GM18873 (cell line): ENCODE data around the gene MAP3K13.
"Not testable (repeated sequence)": the region's sequence is repeated elsewhere in the genome, so short reads cannot be mapped to it uniquely, and the experiment has no call there.

Source experiments
- ATAC-seq: cut with Tn5 transposase; IDR thresholded peaks from one replicate; pipeline ENCODE4 v1.9.1; 2021; ENCODE audit warnings: mild to moderate bottlenecking, moderate library complexity, moderate number of reproducible peaks; ENCODE audit not compliant: unreplicated experiment, low FRiP score

The MAP3K13 gene

GRCh38 chr3:185439745-185440466 lies 77.0 kb downstream of the MAP3K13 start:
- no peak for ATAC-seq

- ATAC-seq = no peak
Observed at GRCh38 chr3:185442031-185442430, 79.1 kb downstream of the MAP3K13 start.

- ATAC-seq = no peak
Observed at GRCh38 chr3:185444329-185444728, 81.4 kb downstream of the MAP3K13 start.

GRCh38 chr3:185448107-185448506 lies 85.2 kb downstream of the MAP3K13 start:
- no peak for ATAC-seq

GRCh38 chr3:185451432-185451831 lies 88.5 kb downstream of the MAP3K13 start:
- ATAC-seq = not testable (repeated sequence)

GRCh38 chr3:185457376-185457775 lies 94.4 kb downstream of the MAP3K13 start:
- ATAC-seq = no peak

GRCh38 chr3:185460309-185460708 lies 97.4 kb downstream of the MAP3K13 start:
- no peak for ATAC-seq

GRCh38 chr3:185460719-185461350 lies 97.9 kb downstream of the MAP3K13 start:
- ATAC-seq = no peak

GRCh38 chr3:185465471-185465870 lies 102.5 kb downstream of the MAP3K13 start:
- ATAC-seq = no peak

- not testable (repeated sequence) for ATAC-seq
Observed at GRCh38 chr3:185466123-185466522, 103.2 kb downstream of the MAP3K13 start.

- no peak for ATAC-seq
Observed at GRCh38 chr3:185469542-185469941, 106.6 kb downstream of the MAP3K13 start.

- ATAC-seq = no peak
Observed at GRCh38 chr3:185470323-185470722, 107.4 kb downstream of the MAP3K13 start.

- ATAC-seq = no peak
Observed at GRCh38 chr3:185473290-185473815, 110.4 kb downstream of the MAP3K13 start.

GRCh38 chr3:185474922-185475321 lies 112.0 kb downstream of the MAP3K13 start:
- not testable (repeated sequence) for ATAC-seq

- no peak for ATAC-seq
Observed at GRCh38 chr3:185477316-185477715, 114.4 kb downstream of the MAP3K13 start.

GRCh38 chr3:185479373-185479945 lies 116.5 kb downstream of the MAP3K13 start:
- ATAC-seq = no peak

GRCh38 chr3:185484296-185484695 lies 121.4 kb downstream of the MAP3K13 start:
- ATAC-seq = no peak

- ATAC-seq = no peak
Observed at GRCh38 chr3:185486394-185486793, 123.5 kb downstream of the MAP3K13 start.

GRCh38 chr3:185488465-185488864 lies 125.5 kb downstream of the MAP3K13 start:
- ATAC-seq = no peak

GRCh38 chr3:185489462-185489861 lies 126.5 kb downstream of the MAP3K13 start:
- no peak for ATAC-seq

GRCh38 chr3:185490241-185490640 lies 127.3 kb downstream of the MAP3K13 start:
- no peak for ATAC-seq
